Iris pigment epithelial cell (primary cell): ENCODE measurements around the gene LPAR5.
"Not testable (repeated sequence)": the region's sequence is repeated elsewhere in the genome, so short reads cannot be mapped to it uniquely, and the experiment has no call there.

Experiments used
- DNase-seq: peaks from one replicate; pipeline ENCODE4 v3.0.0-alpha.2; 2011; ENCODE audit warnings: low read depth

LPAR5 gene

GRCh38 chr12:6606331-6607131 lies 29.2 kb downstream of the LPAR5 start:
- no peak for DNase-seq

DNA sequence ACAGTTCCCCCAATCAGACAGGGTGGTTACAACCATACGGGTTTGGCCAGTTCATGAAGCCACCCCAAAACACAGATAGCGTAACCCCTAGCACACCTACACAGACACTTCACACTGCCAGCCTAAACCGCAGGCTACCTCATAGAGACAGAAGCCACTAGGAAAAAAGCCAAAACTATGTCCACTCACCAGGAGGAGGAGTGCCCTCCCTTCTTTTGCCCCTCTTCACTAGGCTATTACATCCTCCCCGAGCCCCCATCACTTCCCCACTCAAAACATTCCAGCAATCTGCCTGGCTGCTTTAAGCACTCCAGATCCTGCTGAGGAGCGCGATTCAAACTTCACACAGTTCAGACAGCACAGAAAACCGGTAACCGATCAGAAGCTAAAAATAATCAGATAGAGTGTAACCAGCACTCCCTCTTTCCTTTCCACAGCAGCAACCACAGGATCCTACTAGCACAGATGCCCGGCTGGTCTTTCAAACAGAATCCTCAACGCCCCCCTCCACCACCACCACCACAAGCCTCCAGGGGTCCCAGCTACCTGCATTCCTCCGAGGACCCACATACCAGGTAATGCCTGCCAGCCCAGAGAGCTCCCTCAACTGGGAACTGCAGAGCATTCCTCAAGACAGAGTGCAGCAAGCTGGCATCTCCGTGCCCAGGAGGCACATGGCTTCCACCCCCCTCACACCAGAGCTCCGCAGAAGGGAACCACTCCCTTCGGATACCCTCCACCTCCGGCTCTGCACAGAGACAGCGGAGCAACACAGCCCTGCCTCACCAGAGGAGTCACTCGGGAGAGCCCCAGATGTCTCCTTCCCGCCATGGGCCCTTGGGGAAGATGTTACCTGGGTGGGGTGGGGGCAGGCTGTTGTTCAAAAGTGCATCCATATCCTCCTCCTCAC lies 30.1 kb downstream of the LPAR5 start:
- DNase-seq, result no peak

DNA sequence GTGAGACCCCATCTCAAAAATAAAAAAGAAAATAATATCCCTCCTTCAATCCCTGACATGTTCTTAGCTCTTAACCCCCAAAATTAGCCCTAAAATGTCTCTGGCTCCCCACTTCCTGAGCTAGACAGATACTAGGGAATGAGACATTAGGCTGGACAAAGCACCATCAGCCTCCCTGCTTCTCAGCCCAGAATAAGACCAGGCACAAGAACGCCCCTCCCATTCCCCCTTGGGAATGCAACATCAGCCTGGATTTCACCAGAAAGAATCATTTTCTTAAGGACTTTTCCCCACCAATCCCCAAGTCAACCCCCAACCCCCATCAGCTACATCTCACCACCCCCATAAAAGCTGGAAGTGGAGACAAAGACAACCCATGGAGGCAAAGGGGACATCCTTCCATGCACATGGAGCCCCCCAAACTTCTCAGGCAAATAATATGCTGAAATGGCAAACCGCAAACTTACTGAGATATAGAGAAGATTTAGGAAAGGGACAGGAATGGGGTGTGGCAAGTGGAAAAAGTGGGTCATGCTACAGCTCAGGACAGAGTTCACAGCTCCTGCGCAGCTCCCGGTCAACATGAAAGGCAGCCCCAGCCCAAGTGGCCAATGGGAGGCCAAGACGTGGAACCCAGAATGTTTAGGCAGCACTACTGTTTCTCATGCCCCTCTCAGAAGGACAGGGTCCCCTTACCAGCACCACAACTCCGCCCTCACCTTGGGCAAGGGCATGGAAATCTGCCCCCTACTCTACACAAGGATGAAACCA lies 31.3 kb downstream of the LPAR5 start:
- DNase-seq, result no peak

GRCh38 chr12:6603095-6603567 lies 32.6 kb downstream of the LPAR5 start:
- DNase-seq, result no peak

DNA sequence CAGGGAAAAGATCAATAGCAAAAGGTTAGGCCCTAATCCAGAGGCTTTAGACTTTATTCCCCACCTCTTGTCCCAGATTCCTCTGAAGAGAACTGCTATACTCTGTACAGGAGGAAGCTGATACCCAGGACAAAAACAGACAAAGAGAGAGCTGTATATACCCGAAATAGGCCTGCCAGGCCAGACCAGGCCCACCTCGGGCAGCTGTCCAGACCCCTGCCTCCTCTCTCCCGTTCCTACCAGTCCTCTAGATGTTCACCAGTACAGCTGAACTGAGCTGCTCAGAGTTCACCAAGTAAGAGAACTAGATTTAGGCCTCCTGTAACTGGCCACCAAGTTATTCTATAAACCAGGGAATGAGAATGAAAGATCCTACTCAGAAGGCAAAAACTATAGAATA lies 33.2 kb downstream of the LPAR5 start:
- no peak for DNase-seq

- not testable (repeated sequence) for DNase-seq
Measured at GRCh38 chr12:6595673-6596072, 40.1 kb downstream of the LPAR5 start.

DNA sequence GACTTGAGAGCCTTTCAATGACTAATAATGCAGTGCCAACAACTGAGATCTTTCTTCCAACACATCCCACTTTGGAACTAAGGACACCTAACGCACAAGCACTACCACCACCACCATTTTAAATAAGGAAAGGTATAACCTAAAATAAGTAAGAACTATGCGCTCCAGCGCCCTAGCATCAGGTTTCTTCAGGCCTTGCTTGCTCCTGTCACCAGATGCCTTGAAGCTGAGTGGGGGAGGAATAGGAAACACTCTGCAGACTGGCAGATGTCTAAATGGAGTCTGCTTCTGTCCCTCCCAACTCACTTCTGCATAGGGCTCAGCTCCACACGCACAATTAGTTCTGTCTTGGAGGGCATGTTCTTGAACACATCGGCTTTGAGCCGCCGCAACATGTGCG lies 43.7 kb downstream of the LPAR5 start:
- DNase-seq, result no peak

GRCh38 chr12:6586569-6586968 lies 49.2 kb downstream of the LPAR5 start:
- not testable (repeated sequence) for DNase-seq

GRCh38 chr12:6584293-6584692 lies 51.5 kb downstream of the LPAR5 start:
- DNase-seq, result no peak

GRCh38 chr12:6582959-6583358 lies 52.8 kb downstream of the LPAR5 start:
- no peak for DNase-seq

DNA sequence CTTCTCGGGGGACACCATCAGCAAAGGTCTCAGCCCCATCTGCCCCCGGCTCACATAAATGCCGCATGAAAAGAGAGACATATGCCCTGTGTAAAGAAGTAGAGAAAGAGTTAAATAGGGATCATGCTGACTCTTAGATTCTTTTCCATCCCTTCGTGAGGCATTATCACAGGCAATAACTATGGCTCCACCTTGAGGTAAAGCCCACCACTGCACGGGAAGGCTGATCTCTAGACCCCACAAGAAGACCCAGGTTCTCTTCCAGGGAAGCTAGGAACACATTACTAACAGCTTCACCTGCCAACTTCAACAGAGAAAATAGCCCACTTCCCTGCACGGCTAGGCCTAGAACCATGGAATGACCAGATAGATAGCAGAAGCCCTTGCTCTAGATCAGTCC lies 53.6 kb downstream of the LPAR5 start:
- no peak for DNase-seq

GRCh38 chr12:6575648-6576047 lies 60.1 kb downstream of the LPAR5 start:
- DNase-seq, result no peak

- no peak for DNase-seq
Measured at GRCh38 chr12:6574576-6575295, 61.0 kb downstream of the LPAR5 start.

GRCh38 chr12:6573001-6573400 lies 62.8 kb downstream of the LPAR5 start:
- no peak for DNase-seq

DNA sequence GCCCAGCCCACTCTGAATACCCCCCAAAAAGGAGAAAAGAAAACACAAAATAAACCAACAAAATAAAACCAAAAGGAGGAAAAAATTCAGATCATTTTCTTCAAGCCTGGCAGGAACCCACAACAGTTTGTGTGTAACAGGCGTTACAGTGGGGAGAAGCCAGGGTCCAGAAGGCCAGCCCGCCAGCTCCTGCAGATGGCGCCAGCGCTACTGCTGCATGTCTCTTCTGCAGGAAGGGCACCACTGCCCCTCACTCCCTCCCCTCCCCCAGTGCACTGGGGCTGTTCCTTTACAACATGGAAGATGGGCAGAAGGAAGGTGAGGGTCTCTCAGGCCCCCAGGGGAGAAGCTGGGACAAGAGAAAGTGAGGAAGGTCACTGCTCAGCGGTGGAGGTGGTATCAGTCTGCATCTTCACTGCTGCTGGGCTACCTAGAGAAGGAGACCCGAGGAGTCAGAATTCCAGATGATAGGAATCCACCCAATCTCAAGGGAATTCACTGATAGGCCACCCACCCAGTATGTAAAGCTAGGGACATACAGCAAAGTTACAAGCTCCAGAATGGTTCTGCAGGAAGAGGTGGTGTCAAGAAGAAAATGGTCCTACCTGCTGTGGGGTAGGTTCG lies 65.4 kb downstream of the LPAR5 start:
- DNase-seq, result peak; percentile 25

DNA sequence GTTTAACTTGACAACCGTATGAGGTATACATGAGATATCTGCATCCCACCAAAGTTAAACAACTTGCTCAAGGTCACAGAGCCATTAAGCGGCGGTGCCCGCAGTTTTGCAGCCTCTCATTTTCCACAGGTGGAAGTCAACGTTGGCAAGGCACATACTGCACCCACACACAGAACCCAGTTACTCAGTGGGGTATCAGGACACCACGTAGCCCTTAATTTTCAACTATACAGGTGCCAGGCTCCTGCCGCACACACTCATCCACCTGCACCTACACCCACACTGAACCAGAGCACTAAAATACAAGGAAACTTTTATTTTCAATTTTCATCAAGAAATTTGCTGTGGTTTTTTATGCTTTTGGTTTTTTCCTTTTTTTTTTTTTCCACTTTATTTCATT lies 66.0 kb downstream of the LPAR5 start:
- no peak for DNase-seq

DNA sequence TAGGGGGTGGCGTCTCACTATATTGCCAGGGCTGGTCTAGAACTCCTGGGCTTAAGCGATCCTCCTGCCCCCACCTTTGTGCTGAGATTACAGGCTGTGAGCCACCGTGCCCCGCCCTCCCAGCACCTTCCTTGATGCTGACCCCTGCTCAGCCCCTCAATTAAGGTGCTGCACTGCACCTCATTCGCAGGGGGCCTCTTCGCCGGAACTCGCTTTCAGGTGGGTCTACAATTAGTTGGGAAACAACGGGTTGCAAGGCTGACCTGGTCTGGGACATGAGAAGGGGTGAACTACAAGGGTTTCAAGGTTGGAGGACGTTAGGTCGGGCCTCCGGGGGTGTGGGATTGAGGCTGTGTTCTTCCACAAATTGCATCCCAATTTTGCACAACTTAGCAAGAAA lies 66.4 kb downstream of the LPAR5 start:
- DNase-seq, result no peak
